Measurements from ENCODE around the gene PLK5.

PLK5 gene

GRCh38 chr19:1560286-1560882, 36.5 kb downstream of the PLK5 start:
- no peak for DNase-seq

GRCh38 chr19:1561236-1561842, 37.5 kb downstream of the PLK5 start:
- no peak for DNase-seq

- DNase-seq: no peak
These were observed 39.4 kb downstream of the PLK5 start for GRCh38 chr19:1563251-1563650.

- no peak for DNase-seq
These were observed 42.7 kb downstream of the PLK5 start for GRCh38 chr19:1566392-1567115.

- DNase-seq: no peak
These were observed 43.4 kb downstream of the PLK5 start for GRCh38 chr19:1567116-1567847.

GRCh38 chr19:1567848-1568227, 44.0 kb downstream of the PLK5 start:
- DNase-seq: no peak

- DNase-seq: peak; percentile 74
These were observed 44.6 kb downstream of the PLK5 start, which contains the start of gene MEX3D for GRCh38 chr19:1568320-1569019. TSS of gene MEX3D (minus strand) at chr19:1568325. CDS start at chr19:1568058, 267 bp downstream.

- DNase-seq: no peak
These were observed 46.1 kb downstream of the PLK5 start for GRCh38 chr19:1569997-1570396.

- DNase-seq: no peak
These were observed 47.0 kb downstream of the PLK5 start for GRCh38 chr19:1570836-1571235.

- DNase-seq: no peak
These were observed 47.5 kb downstream of the PLK5 start for GRCh38 chr19:1571358-1571757.

- DNase-seq: no peak
These were observed 48.9 kb downstream of the PLK5 start for GRCh38 chr19:1572795-1573194.

GRCh38 chr19:1574354-1575136, 50.7 kb downstream of the PLK5 start:
- DNase-seq: no peak

- no peak for DNase-seq
These were observed 51.7 kb downstream of the PLK5 start for GRCh38 chr19:1575323-1576241.

GRCh38 chr19:1576242-1577089, 52.6 kb downstream of the PLK5 start:
- DNase-seq: no peak

GRCh38 chr19:1577090-1577928, 53.4 kb downstream of the PLK5 start:
- DNase-seq: peak; percentile 76

- peak; percentile 56 for DNase-seq
These were observed 54.2 kb downstream of the PLK5 start for GRCh38 chr19:1577929-1578618.

- no peak for DNase-seq
These were observed 55.3 kb downstream of the PLK5 start for GRCh38 chr19:1579222-1579621.

GRCh38 chr19:1580382-1580781, 56.5 kb downstream of the PLK5 start:
- no peak for DNase-seq

All from NCI-H2029 (cell line).